Osteoblast (primary cell): ENCODE data around the gene PITX1. TPM values are rescaled to one million over a fixed set of nuclear protein-coding genes. Genes with fewer than 3 reads are reported as not detected.
"Not testable (repeated sequence)": the region's sequence is repeated elsewhere in the genome, so short reads cannot be mapped to it uniquely, and the experiment has no call there.

ENCODE experiments used
- DNase-seq: peaks from one replicate; pipeline ENCODE4 v3.0.0; 2011; ENCODE audit warnings: low spot score, mixed read lengths; ENCODE audit not compliant: insufficient read length; ENCODE audit errors: missing footprints
- H2AFZ ChIP-seq: 2 replicates; pipeline ENCODE4 v1.6.0; 2011; ENCODE audit warnings: mild to moderate bottlenecking, low read length
- H3K27ac ChIP-seq: 2 replicates; pipeline ENCODE4 v1.5.1; 2011; ENCODE audit warnings: mild to moderate bottlenecking, low read depth, low read length, moderate library complexity
- H3K27me3 ChIP-seq: 2 replicates; pipeline ENCODE4 v1.6.0; 2012; ENCODE audit warnings: mild to moderate bottlenecking, control low read depth, inconsistent platforms, low read length, moderate library complexity; ENCODE audit not compliant: insufficient read depth
- H3K36me3 ChIP-seq: 2 replicates; pipeline ENCODE4 v1.5.1; 2011; ENCODE audit warnings: mild to moderate bottlenecking, low read length, control low read depth, moderate library complexity; ENCODE audit not compliant: insufficient read depth
- H3K4me1 ChIP-seq: 2 replicates; pipeline ENCODE4 v1.5.1; 2011; ENCODE audit warnings: mild to moderate bottlenecking, low read length, control low read depth, moderate library complexity; ENCODE audit not compliant: insufficient read depth
- H3K4me2 ChIP-seq: 2 replicates; pipeline ENCODE4 v1.6.0; 2011; ENCODE audit warnings: mild to moderate bottlenecking, low read length; ENCODE audit not compliant: insufficient read depth
- H3K4me3 ChIP-seq: fragments of 200-600 bp; sonication (generic); 3 replicates; pipeline ENCODE4 v1.5.1; 2012; ENCODE audit warnings: mild to moderate bottlenecking, low read length, inconsistent platforms; ENCODE audit not compliant: insufficient read depth
- H3K79me2 ChIP-seq: 2 replicates; pipeline ENCODE4 v1.6.0; 2012; ENCODE audit warnings: mild to moderate bottlenecking, low read length, control low read depth, inconsistent platforms; ENCODE audit not compliant: insufficient read depth
- H3K9me3 ChIP-seq: 2 replicates; pipeline ENCODE4 v1.5.1; 2011; ENCODE audit warnings: low read depth, low read length, control low read depth
- H4K20me1 ChIP-seq: 2 replicates; pipeline ENCODE4 v1.6.0; 2012; ENCODE audit warnings: mild to moderate bottlenecking, low read length, control low read depth; ENCODE audit not compliant: insufficient read depth
- CTCF ChIP-seq: IDR thresholded peaks from 2 replicates; pipeline ENCODE4 v1.5.1; 2011; ENCODE audit warnings: mild to moderate bottlenecking, low read depth, low read length, moderate library complexity; ENCODE audit errors: extremely low read depth
- total RNA-seq: library from RNA; depleted of rRNA; stranded (reverse); fragments of >200 nt; gene quantifications from 2 replicates; pipeline ENCODE4 v1.2.3, GENCODE V29; 2012

PITX1 gene
- total RNA-seq, 1 donor = 9.8 TPM

- Histone ChIP-seq H3K4me3 (no peak overlapping the region), H3K27ac (no peak overlapping the region)
Measured at GRCh38 chr5:135005076-135005475, 29.0 kb downstream of the PITX1 start.

DNA sequence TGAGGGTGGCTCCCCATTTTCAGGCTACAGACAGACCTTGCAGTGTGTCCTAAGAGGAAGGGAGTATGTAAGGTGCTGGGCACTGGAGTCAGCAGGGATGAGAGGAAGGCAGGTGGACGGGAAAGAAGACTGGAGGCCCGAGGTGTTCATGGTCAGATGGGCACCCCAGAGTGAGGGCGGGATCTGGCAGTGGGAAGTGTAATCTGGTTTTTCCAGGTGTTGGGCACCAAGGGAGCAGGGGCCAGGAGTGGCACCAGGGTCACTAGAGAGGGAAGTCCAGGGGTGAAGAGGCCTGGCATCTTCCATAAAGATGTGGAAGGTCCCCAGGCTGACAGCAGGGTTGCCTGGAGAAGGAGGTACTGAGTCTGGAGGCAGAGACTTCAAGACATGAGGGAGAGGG, 29.7 kb downstream of the PITX1 start:
- Histone ChIP-seq H2AFZ (no peak overlapping the region), H3K9me3 (no peaks in the 10 kb centered on the region), H4K20me1 (no peaks in the 10 kb centered on the region), H3K4me1 (no peaks in the 10 kb centered on the region), H3K36me3 (no peaks in the 10 kb centered on the region), H3K27me3 (no peaks in the 10 kb centered on the region), H3K27ac (no peak overlapping the region), H3K4me3 (no peak overlapping the region), H3K4me2 (no peak overlapping the region), H3K79me2 (no peaks in the 10 kb centered on the region)
- peak; percentile 19 for DNase-seq
- TF ChIP-seq CTCF = no peak

More at GRCh38 chr5:135005076-135005475, 29.0 kb downstream of the PITX1 start:
- DNase-seq = peak; percentile 51
- no peak for TF ChIP-seq CTCF
- no peak overlapping the region for H2AFZ ChIP-seq
- no peaks in the 10 kb centered on the region for H3K27me3 ChIP-seq
- no peaks in the 10 kb centered on the region for H3K9me3 ChIP-seq
- no peaks in the 10 kb centered on the region for H3K79me2 ChIP-seq
- H3K36me3 ChIP-seq = no peaks in the 10 kb centered on the region
- H3K4me2 ChIP-seq = no peak overlapping the region
- no peaks in the 10 kb centered on the region for H3K4me1 ChIP-seq
- H4K20me1 ChIP-seq = no peaks in the 10 kb centered on the region

- H3K27ac ChIP-seq, H3K4me2 ChIP-seq, DNase-seq, H3K4me1 ChIP-seq, H3K9me3 ChIP-seq, H3K4me3 ChIP-seq, H4K20me1 ChIP-seq, H2AFZ ChIP-seq, H3K36me3 ChIP-seq, H3K79me2 ChIP-seq, H3K27me3 ChIP-seq: not testable (repeated sequence)
Measured at GRCh38 chr5:134998068-134998467, 36.0 kb downstream of the PITX1 start.

DNA sequence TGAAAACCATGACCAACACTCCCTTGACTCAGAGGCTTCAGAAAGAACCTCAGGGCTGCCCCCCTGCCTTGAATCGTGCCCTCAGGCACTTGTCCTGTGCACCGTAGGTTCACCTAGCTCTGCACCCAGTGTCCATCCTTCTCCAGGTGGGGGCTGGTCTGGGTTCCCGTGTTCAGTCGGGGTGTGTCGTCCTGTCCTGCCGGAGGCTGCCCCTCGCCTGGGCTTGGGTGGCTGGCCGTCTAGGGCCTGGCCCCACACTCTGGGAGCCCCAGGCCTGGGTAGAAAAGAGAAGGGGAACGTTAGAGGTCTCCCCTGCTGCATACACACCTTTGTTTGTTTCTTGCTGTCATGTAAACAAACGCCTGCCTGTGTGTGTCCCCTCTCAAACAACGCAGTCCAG, 37.0 kb downstream of the PITX1 start:
- Histone ChIP-seq H3K4me1 (no peaks in the 10 kb centered on the region), H3K36me3 (no peaks in the 10 kb centered on the region), H3K4me2 (no peak overlapping the region), H3K27me3 (no peaks in the 10 kb centered on the region), H2AFZ (no peak overlapping the region), H3K9me3 (no peaks in the 10 kb centered on the region), H3K27ac (no peak overlapping the region), H3K79me2 (no peaks in the 10 kb centered on the region), H4K20me1 (no peaks in the 10 kb centered on the region), H3K4me3 (no peak overlapping the region)
- TF ChIP-seq CTCF = no peak
- DNase-seq = peak; percentile 41
